DMS153 (cell line): ENCODE results near the gene CELA1.

Experiments used
- DNase-seq: peaks from one replicate; lab custom pipeline; 2025; lab: John Stamatoyannopoulos, UW

CELA1 gene

GRCh38 chr12:51346581-51346980, at the start of gene CELA1:
Gene CELA1 (minus strand): TSS chr12:51346679. CDS start chr12:51346638, 41 bp downstream.
- no peak for DNase-seq

GRCh38 chr12:51395283-51396230, 49.1 kb upstream of the CELA1 start:
- no peak for DNase-seq

GRCh38 chr12:51393676-51394545, 47.4 kb upstream of the CELA1 start:
- no peak for DNase-seq

GRCh38 chr12:51392556-51393237, 46.2 kb upstream of the CELA1 start:
- no peak for DNase-seq

GRCh38 chr12:51391283-51392123, 45.0 kb upstream of the CELA1 start, which contains the start of gene GALNT6:
Gene GALNT6 (minus strand): TSS chr12:51391406. CDS start chr12:51379781, 11,625 bp downstream.
- DNase-seq, result no peak

GRCh38 chr12:51390891-51391282, 44.4 kb upstream of the CELA1 start:
- DNase-seq, result no peak

- no peak for DNase-seq
Observed at GRCh38 chr12:51390457-51390856, 44.0 kb upstream of the CELA1 start.

- no peak for DNase-seq
Observed at GRCh38 chr12:51389302-51389999, 43.0 kb upstream of the CELA1 start.

- DNase-seq, result no peak
Observed at GRCh38 chr12:51388846-51389245, 42.4 kb upstream of the CELA1 start.

GRCh38 chr12:51388069-51388799, 41.8 kb upstream of the CELA1 start:
- no peak for DNase-seq

GRCh38 chr12:51386351-51386750, 39.9 kb upstream of the CELA1 start:
- DNase-seq, result no peak

- peak; percentile 26 for DNase-seq
Observed at GRCh38 chr12:51383269-51383905, 36.9 kb upstream of the CELA1 start.

GRCh38 chr12:51382173-51382572, 35.7 kb upstream of the CELA1 start:
- DNase-seq, result no peak

GRCh38 chr12:51381226-51382079, 35.0 kb upstream of the CELA1 start:
- no peak for DNase-seq

- no peak for DNase-seq
Observed at GRCh38 chr12:51379571-51379970, 33.1 kb upstream of the CELA1 start.

- DNase-seq, result no peak
Observed at GRCh38 chr12:51378749-51379148, 32.3 kb upstream of the CELA1 start.

GRCh38 chr12:51377099-51377984, 30.9 kb upstream of the CELA1 start:
- no peak for DNase-seq
